GM19351 (cell line): ENCODE data around the gene SVOPL.
"Not testable (repeated sequence)": the region's sequence is repeated elsewhere in the genome, so short reads cannot be mapped to it uniquely, and the experiment has no call there.

Experiments used
- ATAC-seq: cut with Tn5 transposase; IDR thresholded peaks from one replicate; pipeline ENCODE4 v1.9.1; 2021; ENCODE audit warnings: mild to moderate bottlenecking, moderate library complexity; ENCODE audit not compliant: unreplicated experiment

SVOPL gene

DNA sequence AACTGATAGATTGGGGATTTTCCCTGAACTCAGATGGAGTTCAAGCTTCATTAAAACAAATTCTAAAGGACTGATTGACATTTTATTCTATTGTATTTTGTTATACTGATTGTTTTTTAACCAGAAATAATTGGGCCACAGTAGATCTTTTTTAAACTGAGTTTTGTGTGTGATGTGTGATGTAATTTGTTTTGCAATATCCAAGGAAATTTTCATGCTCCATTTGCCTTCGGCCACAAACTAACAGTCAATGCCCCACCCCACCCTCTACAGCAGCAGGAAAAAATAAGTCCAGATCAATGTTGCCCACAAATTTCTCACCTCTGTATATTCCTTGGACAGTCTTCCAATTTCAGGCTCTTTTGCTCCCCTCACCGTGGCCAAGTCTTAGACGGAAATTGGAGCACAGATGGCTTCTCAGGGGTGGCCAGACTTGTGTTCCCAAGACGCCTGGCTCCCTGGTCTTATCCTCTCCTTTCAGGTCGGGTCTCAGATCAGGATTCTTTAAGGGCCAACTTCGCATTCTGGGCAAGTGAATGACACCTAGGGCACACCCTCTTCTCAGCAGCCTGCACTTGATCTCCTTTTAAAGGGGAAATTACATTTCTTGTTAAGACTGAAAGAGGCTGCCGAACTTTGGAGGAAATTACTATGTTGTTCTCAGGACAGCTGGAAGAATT lies at the start of gene SVOPL:
Gene SVOPL, minus strand, starts transcription at position 506 of the 680 bp plus-strand sequence. CDS start 22,317 bp downstream, outside the sequence.
- no peak for ATAC-seq

DNA sequence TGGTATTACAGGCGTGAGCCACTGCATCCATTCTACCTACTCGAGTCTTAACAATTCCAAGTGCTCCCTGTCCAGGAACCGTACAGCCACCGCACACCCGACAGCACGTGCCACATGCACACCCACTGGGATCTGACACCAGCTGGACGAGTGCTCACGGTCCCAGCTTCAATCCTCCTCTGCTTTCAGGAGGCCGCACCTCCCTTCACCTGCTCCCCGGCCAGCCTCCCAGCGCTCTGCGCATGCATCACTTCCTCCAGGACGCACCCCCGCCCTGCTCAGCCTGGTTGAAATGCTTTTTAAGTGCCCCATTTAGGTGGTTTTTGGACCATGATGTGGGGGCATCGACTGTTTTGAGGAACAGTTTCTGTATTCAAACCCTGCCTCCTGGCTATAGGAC lies 49.3 kb upstream of the SVOPL start:
- ATAC-seq: no peak

DNA sequence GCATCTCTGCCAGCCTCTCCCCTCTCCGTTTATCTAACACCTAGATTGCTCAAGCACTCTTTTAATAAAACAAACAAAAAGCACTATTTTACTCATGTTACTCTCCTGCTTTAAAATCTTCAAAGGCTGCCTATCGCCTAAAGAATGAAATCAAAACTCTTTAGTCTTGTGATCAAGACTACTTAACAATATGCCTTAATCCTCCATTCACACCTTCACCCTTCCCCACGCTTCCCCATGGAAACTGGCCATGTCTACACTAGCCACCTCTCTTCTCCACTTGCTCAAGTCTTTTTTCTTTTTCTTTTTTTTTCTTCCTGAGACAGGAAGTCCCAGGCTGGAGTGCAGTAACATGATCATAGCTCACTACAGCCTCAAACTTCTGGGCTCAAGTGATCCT lies 48.8 kb upstream of the SVOPL start:
- ATAC-seq: no peak

GRCh38 chr7:138748666-138749065 lies 47.5 kb upstream of the SVOPL start:
- ATAC-seq: no peak

GRCh38 chr7:138746073-138746472 lies 44.9 kb upstream of the SVOPL start:
- no peak for ATAC-seq

DNA sequence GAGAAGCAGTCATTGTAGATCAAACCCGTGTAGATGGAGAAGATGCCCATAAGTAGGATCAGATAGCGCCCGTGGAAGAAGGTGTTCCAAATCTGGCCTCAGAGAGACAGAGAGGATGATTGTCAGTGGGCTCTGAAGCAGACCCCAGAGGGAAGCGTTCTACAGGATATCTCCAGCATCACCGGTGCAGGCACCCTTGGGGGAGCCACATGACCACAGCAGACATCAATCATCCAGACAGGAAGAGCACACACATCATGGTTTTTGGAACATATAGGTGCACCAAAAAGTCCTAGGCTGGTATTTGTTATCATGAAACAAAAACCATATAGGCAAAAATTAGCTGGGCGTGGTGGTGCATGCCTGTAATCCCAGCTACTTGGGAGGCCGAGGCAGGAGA lies 44.0 kb upstream of the SVOPL start:
- no peak for ATAC-seq

- no peak for ATAC-seq
These were observed 40.2 kb upstream of the SVOPL start for GRCh38 chr7:138741453-138741735.

- no peak for ATAC-seq
These were observed 38.7 kb upstream of the SVOPL start for GRCh38 chr7:138739859-138740258.

- ATAC-seq: peak; percentile 97
These were observed 37.6 kb upstream of the SVOPL start for GRCh38 chr7:138738551-138739335.

DNA sequence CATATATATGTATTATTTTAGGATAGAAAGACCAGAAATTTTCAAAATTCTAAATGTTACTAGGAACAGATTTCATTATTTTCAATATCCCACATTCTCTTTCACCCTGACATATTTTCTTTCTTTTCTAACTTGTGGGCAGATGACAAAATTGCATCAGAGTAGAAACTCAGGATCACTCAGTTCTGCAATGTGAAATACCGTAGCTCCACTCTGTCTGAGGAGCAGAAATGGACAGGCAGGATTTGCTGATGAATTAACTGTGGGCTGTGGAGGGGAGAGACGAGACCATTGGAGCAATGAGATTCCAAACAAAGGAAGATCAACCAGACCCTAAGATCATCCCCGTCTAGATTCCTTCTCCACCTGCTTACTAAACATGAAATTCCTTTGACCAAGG lies 37.0 kb upstream of the SVOPL start:
- no peak for ATAC-seq

DNA sequence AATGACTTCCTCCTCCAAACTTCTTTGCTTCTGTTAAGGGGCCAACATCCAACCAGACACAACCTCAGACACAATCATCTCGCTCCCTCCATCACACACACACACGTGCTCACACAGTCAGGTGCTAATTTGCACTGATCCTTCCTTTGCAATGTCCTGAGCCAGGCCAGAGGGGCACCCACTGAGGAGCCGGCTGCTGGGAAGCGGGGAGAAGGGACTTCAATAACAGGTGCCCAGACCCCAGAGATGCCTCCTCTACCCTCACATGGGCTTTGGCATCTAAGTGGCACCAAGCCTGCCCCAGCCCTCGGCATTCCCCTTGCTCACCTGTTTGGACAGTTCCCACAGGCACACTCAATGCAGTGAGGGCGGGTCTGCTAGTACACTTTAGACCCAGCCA lies 34.2 kb upstream of the SVOPL start:
- ATAC-seq: no peak

DNA sequence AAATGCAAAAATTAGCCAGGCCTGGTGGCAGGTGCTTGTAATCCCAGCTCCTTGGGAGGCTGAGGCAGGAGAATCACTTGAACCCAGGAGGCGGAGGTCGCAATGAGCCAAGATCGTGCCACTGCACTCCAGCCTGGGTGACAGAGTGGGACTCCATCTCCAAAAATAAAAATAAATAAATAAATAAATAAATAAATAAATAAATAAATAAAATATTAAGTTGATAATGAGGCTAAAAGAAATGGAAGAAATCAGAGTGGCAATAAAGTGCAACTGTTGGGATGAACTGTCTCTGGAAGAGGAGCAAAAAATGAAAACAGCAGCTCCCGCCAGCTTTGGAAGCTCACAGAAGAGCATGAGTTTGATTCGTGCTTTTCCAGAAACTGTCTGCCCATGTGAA lies 30.6 kb upstream of the SVOPL start:
- not testable (repeated sequence) for ATAC-seq

GRCh38 chr7:138729444-138729843 lies 28.3 kb upstream of the SVOPL start:
- no peak for ATAC-seq

DNA sequence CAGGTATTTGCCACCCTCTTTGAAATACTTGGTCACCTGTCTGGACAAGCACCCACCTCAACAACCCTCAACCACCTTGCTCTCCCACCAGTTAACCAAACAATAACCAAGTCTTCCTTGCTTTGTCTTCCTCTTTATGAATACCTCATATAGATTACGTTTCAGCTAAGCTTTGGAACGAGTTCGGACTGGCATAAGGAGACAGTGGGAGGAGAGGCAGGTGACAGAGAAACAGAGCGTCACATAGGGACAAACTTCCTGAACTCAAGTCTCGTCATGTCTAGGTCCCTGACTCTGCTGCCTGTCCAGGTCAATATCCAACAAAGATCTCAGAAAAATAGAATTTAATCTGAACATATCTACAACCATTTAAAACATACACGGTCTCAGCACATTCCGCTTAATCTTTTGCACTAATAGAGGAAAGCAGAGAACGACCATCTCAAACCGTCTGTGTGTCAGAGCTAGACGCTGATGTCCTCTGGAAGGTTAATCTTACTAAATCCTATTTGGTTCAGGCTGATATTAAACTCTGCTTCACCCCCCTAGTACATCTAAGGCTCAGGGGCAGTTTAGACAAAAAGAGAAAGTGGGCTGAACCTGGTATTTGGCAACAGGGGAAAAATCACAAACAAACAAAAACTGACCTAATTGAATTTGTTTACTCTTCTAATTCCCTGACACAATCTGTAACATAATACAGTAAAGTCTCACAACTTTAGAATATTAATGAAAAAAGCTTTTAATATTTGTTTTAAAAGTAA lies 26.4 kb upstream of the SVOPL start:
- no peak for ATAC-seq

DNA sequence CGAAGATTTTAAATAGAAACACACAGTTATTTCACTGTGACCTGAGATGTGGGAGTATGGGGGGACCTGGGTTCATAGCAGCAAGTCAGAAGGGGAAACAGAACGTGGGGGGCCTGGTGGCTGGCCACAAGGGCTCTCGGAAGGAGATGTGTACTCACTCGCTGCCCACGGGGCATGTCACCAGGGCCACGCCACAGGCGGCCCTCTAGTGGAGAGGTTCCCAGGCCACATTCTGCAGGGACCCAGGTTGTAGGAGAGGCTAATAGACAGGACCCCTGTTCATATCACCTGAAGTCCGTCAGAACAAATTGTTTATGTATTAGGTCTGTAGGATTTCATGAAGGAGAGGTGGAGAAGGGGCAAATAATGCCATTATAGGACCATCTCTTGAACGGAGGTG lies 25.1 kb upstream of the SVOPL start:
- no peak for ATAC-seq

DNA sequence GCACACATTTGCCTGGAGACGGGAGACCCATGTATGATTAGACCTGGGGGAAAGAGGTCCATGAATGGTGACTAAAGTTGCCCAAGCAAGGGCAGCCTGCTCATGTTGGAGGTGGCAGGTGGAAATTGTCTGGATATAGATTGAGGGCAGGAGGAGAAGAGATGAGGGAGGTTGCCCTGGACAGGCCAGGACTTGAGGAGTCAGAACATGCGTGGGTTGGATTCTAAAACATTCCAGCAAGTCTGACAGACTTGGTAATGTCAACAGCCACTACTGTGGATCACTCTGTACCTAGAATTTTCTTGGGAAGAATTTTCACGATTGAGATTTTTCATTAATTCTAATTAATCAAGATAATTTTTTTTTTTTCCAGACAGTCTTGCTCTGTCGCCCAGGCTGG lies 19.1 kb upstream of the SVOPL start:
- no peak for ATAC-seq

- ATAC-seq: no peak
These were observed 15.7 kb upstream of the SVOPL start for GRCh38 chr7:138716889-138717288.

DNA sequence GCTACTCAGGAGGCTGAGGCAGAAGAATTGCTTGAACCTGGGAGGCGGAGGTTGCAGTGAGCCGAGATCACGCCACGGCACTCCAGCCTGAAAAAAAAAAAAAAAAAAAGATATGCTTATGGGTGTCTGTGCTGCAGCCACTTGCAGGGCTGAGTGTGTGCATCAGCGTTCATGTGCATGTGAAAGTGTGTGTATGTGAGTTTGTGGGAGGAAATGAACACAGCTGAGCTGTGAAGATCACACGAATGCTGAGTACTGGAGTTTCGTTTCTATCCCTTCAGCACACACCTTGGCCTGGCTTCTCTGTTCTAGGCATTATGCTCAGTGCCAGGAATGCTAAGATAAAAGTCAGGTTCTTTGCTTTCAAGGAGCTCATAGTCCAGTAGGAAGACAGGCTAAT lies 12.0 kb upstream of the SVOPL start:
- ATAC-seq: no peak

- ATAC-seq: no peak
These were observed 11.5 kb upstream of the SVOPL start for GRCh38 chr7:138712652-138713051.

DNA sequence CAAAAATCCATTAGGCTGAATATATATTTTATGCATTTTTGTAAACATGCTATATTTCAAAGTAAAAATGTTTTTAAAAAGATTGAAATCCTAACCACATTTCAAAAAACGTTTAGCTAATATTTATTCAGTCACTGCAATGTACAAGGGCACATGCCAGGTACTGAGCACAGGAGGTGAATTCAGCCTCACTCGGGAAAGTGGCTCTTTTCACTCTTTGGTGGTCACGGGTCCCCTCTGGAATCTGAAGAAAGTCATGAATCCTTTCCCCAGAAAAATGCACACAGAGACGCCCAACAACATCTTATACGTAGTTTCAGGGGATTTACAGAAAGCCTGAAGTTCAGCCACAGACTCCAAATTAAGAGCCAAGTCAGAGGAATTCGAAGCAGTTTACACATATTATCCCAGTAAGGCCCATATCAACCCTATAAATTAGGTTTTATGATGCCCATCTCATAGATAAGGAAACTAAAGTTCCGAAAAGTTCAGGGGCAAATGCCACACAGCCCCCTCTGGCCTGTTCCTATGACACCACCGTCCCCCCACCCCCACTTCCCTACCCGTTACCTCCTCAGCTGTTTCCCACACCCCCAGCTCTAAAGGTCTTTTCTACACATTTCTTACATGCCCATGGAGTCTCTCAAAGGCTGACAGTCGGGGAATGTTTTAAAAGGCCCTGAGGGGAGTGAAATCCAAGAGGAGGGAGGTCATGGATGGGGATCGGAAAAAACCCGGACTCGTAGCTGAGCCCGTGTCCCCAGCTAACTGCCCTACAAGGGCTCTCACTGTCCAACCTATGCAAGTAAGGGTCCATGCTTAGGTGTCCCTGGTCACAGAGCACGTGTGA lies 9.6 kb upstream of the SVOPL start:
- ATAC-seq: no peak

GRCh38 chr7:138705167-138705566 lies 4.0 kb upstream of the SVOPL start:
- no peak for ATAC-seq
